Stomach smooth muscle (tissue), 2 donors: ENCODE measurements around the gene KRTAP4-16.
"Not testable (repeated sequence)": the region's sequence is repeated elsewhere in the genome, so short reads cannot be mapped to it uniquely, and the experiment has no call there.

Source experiments
- H3K27ac ChIP-seq: one replicate; pipeline ENCODE4 v1.7.0; 2013; ENCODE audit warnings: mild to moderate bottlenecking, low read length, inconsistent platforms
- H3K27me3 ChIP-seq, 2 donors: one replicate each; pipeline ENCODE4 v1.7.0; 2013; ENCODE audit warnings: low read length in 2 of 2; ENCODE audit not compliant: insufficient read depth in 2 of 2, control insufficient read depth in 1 of 2
- H3K36me3 ChIP-seq, 2 donors: one replicate each; pipeline ENCODE4 v1.7.0; 2013; ENCODE audit warnings: low read length in 2 of 2; ENCODE audit not compliant: control insufficient read depth in 2 of 2, insufficient read depth in 2 of 2
- H3K4me1 ChIP-seq: one replicate; pipeline ENCODE4 v1.7.0; 2013; ENCODE audit warnings: low read length; ENCODE audit not compliant: control insufficient read depth, insufficient read depth
- H3K4me3 ChIP-seq, 2 donors: one replicate each; pipeline ENCODE4 v1.7.0; 2013; ENCODE audit warnings: low read length in 2 of 2
- H3K9ac ChIP-seq, 2 donors: one replicate each; pipeline ENCODE4 v1.7.0; 2013; ENCODE audit warnings: low read length in 2 of 2, mild to moderate bottlenecking in 1 of 2
- H3K9me3 ChIP-seq, 2 donors: one replicate each; pipeline ENCODE4 v1.7.0; 2013; ENCODE audit warnings: low read length in 2 of 2; ENCODE audit not compliant: control insufficient read depth in 2 of 2
- donor health status: healthy.
- donor health status: Pancreatic carcinoma.

KRTAP4-16 gene

GRCh38 chr17:41118721-41119120 lies 16.7 kb upstream of the KRTAP4-16 start:
- no peaks in the 10 kb centered on the region for H3K36me3 ChIP-seq

DNA sequence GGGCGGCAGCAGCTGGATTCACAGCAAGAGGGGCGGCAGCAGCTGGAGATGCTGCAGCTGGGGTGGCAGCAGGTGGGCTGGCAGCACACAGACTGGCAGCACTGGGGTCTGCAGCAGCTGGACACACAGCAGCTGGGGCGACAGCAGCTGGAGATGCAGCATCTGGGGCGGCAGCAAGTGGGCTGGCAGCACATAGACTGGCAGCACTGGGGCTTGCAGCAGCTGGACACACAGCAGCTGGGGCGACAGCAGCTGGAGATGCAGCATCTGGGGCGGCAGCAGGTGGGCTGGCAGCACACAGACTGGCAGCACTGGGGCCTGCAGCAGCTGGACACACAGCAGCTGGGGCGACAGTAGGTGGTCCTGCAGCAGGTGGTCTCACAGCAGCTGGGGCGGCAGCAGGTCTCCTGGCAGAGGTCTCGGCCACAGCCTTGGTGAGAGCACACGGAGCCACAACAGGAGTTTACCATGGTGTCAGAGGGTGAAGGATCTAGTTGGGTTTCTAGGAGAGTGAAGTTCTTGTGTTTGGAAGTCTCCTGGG lies 15.9 kb upstream of the KRTAP4-16 start, which contains the start of gene KRTAP4-11:
Gene KRTAP4-11 (minus strand): TSS at position 528 of the 541 bp plus-strand sequence. CDS start 58 bp downstream, at position 470.
- H3K4me1 ChIP-seq, H3K36me3 ChIP-seq, H3K9ac ChIP-seq, H3K27ac ChIP-seq, H3K4me3 ChIP-seq, H3K27me3 ChIP-seq, H3K9me3 ChIP-seq: not testable (repeated sequence)

More at GRCh38 chr17:41118721-41119120, 16.7 kb upstream of the KRTAP4-16 start:
- Histone ChIP-seq H3K9ac (no peak overlapping the region), H3K4me1 (no peaks in the 10 kb centered on the region), H3K4me3 (no peak overlapping the region), H3K27me3 (no peaks in the 10 kb centered on the region), H3K27ac (no peak overlapping the region), H3K9me3 (no peaks in the 10 kb centered on the region)

DNA sequence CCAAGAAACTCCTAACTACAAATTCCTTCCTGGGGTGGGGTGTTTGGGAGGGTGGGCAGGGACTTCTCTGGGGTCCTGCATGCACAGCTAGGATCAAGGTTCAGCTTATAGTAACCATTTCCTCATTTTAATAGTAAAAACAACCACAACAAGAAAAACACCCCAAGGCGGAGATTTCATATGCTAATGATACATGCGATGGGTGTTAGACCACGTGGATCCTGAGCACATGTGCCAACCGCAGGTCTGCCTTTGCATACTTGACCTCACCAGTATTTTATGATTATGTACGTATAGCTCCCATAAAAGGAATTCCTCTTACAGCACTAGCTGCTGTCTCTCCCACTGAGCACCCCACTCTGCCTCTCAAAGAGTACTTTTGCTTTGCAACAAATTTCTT lies 14.3 kb upstream of the KRTAP4-16 start:
- Histone ChIP-seq H3K36me3 (no peaks in the 10 kb centered on the region), H3K9me3 (no peaks in the 10 kb centered on the region), H3K4me1 (no peaks in the 10 kb centered on the region), H3K27ac (no peak overlapping the region), H3K27me3 (no peaks in the 10 kb centered on the region), H3K4me3 (no peak overlapping the region), H3K9ac (no peak overlapping the region)

- H3K36me3 ChIP-seq = no peaks in the 10 kb centered on the region
- H3K9ac ChIP-seq = no peak overlapping the region
- H3K4me1 ChIP-seq = no peaks in the 10 kb centered on the region
- H3K27ac ChIP-seq = no peak overlapping the region
- no peak overlapping the region for H3K4me3 ChIP-seq
- H3K9me3 ChIP-seq = no peaks in the 10 kb centered on the region
- no peaks in the 10 kb centered on the region for H3K27me3 ChIP-seq
Measured at GRCh38 chr17:41111151-41111885, 9.3 kb upstream of the KRTAP4-16 start.

GRCh38 chr17:41108728-41109386 lies 6.8 kb upstream of the KRTAP4-16 start:
- not testable (repeated sequence) for H3K27ac ChIP-seq, H3K9me3 ChIP-seq, H3K4me3 ChIP-seq, H3K27me3 ChIP-seq, H3K9ac ChIP-seq, H3K36me3 ChIP-seq, H3K4me1 ChIP-seq

- Histone ChIP-seq H3K4me3 (no peak overlapping the region), H3K27ac (no peak overlapping the region), H3K4me1 (no peaks in the 10 kb centered on the region)
Measured at GRCh38 chr17:41107941-41108450, 6.0 kb upstream of the KRTAP4-16 start.

GRCh38 chr17:41105347-41105746 lies 3.3 kb upstream of the KRTAP4-16 start, which contains the start of gene KRTAP4-9:
KRTAP4-9 (plus strand) TSS chr17:41105389; CDS start chr17:41105389, 0 bp downstream.
- not testable (repeated sequence) for H3K9me3 ChIP-seq, H3K9ac ChIP-seq, H3K4me1 ChIP-seq, H3K4me3 ChIP-seq, H3K27ac ChIP-seq, H3K36me3 ChIP-seq, H3K27me3 ChIP-seq

More at GRCh38 chr17:41107941-41108450, 6.0 kb upstream of the KRTAP4-16 start:
- Histone ChIP-seq H3K9me3 (no peaks in the 10 kb centered on the region), H3K36me3 (no peaks in the 10 kb centered on the region), H3K27me3 (no peaks in the 10 kb centered on the region), H3K9ac (no peak overlapping the region)

DNA sequence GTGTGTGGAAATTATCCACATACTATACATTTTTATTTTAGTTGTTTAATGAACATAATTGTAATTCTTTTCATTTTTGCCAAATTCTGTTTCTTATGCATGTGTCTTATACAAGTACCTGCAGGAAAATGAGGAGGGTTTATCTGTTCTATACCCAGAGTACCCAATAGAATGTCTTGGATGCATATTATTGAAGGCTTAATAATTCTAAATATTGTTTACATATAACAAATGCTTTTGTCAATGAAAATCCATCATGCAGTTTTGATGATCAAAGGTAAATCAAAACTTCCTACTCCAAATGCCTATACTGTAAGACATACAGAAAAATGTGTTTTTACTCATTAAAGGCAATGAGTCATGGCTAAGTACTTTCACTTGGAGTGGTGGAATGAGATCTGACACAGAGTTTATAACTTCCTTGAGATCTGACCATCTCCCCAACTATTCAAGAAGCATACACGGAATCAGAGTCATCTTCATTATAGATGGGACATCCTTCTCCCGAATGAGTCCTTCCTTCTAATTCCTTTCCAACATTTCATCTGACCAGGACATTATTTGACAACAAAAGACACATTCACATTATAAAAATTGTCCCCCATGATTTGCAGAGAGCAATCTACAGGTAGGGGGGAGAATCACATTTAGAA lies 2.5 kb upstream of the KRTAP4-16 start:
- H3K36me3 ChIP-seq, H3K9me3 ChIP-seq, H3K27me3 ChIP-seq, H3K4me1 ChIP-seq, H3K27ac ChIP-seq, H3K4me3 ChIP-seq, H3K9ac ChIP-seq: not testable (repeated sequence)

DNA sequence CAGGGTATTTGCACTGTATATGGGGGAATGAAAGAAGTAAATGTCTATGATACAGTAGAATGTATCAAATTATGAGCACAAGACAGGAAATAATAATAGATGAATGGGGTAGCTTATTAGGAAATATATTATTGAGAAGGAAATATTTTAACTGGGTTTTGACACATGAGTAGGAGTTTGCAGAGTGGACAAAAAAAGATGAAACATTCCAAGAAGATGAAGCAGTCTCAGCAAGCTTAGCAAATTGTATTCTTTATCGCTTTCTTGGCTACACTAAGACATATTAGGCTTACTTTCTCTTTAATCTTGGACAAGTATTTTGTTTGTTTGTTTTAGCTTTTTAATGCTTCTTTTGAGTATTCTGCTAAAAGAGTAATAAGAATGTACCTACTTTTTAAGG lies 1.9 kb upstream of the KRTAP4-16 start:
- Histone ChIP-seq H3K27ac (no peak overlapping the region), H3K4me3 (no peak overlapping the region), H3K9ac (no peak overlapping the region), H3K4me1 (no peaks in the 10 kb centered on the region), H3K9me3 (no peaks in the 10 kb centered on the region), H3K36me3 (no peaks in the 10 kb centered on the region), H3K27me3 (no peaks in the 10 kb centered on the region)

GRCh38 chr17:41099682-41100480 lies 2.1 kb downstream of the KRTAP4-16 start:
- not testable (repeated sequence) for H3K9ac ChIP-seq, H3K27me3 ChIP-seq, H3K4me3 ChIP-seq, H3K36me3 ChIP-seq, H3K9me3 ChIP-seq, H3K27ac ChIP-seq, H3K4me1 ChIP-seq
